ENCODE results near the gene C1orf35. TPM values are rescaled to one million over a fixed set of nuclear protein-coding genes. Genes with fewer than 3 reads are reported as not detected.

Gene C1orf35
- total and polyA plus RNA-seq, 2 of the 8 experiments (the other 6 are each of a cell fraction or from before 2014, with no cell fraction given), result 18.6 to 19.9 TPM

- TF ChIP-seq CBX5 (IDR thresholded peaks at IDR 0.05; ENCODE audit: low read depth, low read length), result no peak
Observed at GRCh38 chr1:228139406-228139930, 36.3 kb upstream of the C1orf35 start (continued).
